ENCODE data around the gene TREM1.

- TF ChIP-seq CTCF (IDR thresholded peaks at IDR 0.05) (no peak), POLR2A (IDR thresholded peaks at IDR 0.05) (no peak)
Observed at GRCh38 chr6:41272591-41273240, 13.8 kb downstream of the TREM1 start.
